K562 (cell line): ENCODE data around the gene CDC42SE2. TPM values are rescaled to one million over a fixed set of nuclear protein-coding genes. Genes with fewer than 3 reads are reported as not detected.

Source experiments
- CTCFL ChIP-seq: IDR thresholded peaks from 2 replicates; pipeline ENCODE4 v1.6.1; 2011; ENCODE audit warnings: borderline replicate concordance, low read depth, mild to moderate bottlenecking, moderate library complexity, low read length; ENCODE audit not compliant: insufficient read depth, poor library complexity, severe bottlenecking
- E2F1 ChIP-seq: sonication (generic); formaldehyde crosslinking; IDR thresholded peaks from 2 replicates; pipeline ENCODE4 v1.8.1; 2023; ENCODE audit warnings: mild to moderate bottlenecking, missing genetic modification reagents, moderate library complexity
- ELF2 ChIP-seq: fragments of 250-450 bp; sonication (Bioruptor Pico); IDR thresholded peaks from 2 replicates; pipeline ENCODE4 v1.5.0; 2021; ENCODE audit warnings: mild to moderate bottlenecking
- ELK1 ChIP-seq: sonication (generic); formaldehyde crosslinking; IDR thresholded peaks from 2 replicates; pipeline ENCODE4 v1.8.1; 2022; ENCODE audit warnings: missing genetic modification reagents
- HLTF ChIP-seq: fragments of 450-650 bp; IDR thresholded peaks from 2 replicates; pipeline ENCODE4 v1.6.1; 2016
- MEIS2 ChIP-seq: fragments of 450-650 bp; IDR thresholded peaks from 2 replicates; pipeline ENCODE4 v1.6.1; 2014; ENCODE audit warnings: mild to moderate bottlenecking; ENCODE audit not compliant: partially characterized antibody
- POLR2B ChIP-seq: fragments of 450-650 bp; IDR thresholded peaks from 2 replicates; pipeline ENCODE4 v1.6.1; 2018; ENCODE audit warnings: low read depth; ENCODE audit not compliant: partially characterized antibody
- SREBF1 ChIP-seq: fragments of 150-350 bp; IDR thresholded peaks from 2 replicates; pipeline ENCODE4 v1.6.1; 2014; ENCODE audit warnings: antibody characterized with exemption, low read depth, low read length, borderline replicate concordance
- TBP ChIP-seq: optimal IDR thresholded peaks from 2 replicates; pipeline ENCODE3; 2011; ENCODE audit warnings: low read depth, low read length, improper control_type of control experiment
- THRAP3 ChIP-seq: fragments of 450-650 bp; IDR thresholded peaks from 2 replicates; pipeline ENCODE4 v1.6.1; 2016; ENCODE audit warnings: mild to moderate bottlenecking, inconsistent platforms, borderline replicate concordance
- TSHZ1 ChIP-seq: fragments of 250-450 bp; sonication (Bioruptor Pico); IDR thresholded peaks from 2 replicates; pipeline ENCODE4 v1.4.0; 2020; ENCODE audit warnings: mild to moderate bottlenecking, moderate library complexity
- ZNF239 ChIP-seq: fragments of 250-450 bp; sonication (Bioruptor Pico); IDR thresholded peaks from 2 replicates; pipeline ENCODE4 v1.4.0; 2020; ENCODE audit warnings: mild to moderate bottlenecking
- ZNF274 ChIP-seq: IDR thresholded peaks from 2 replicates; pipeline ENCODE4 v1.6.1; 2011; ENCODE audit warnings: low read depth, mild to moderate bottlenecking, low read length, moderate library complexity, borderline replicate concordance
- ZNF592 ChIP-seq: fragments of 450-650 bp; IDR thresholded peaks from 2 replicates; pipeline ENCODE4 v1.6.1; 2017; ENCODE audit warnings: antibody characterized with exemption, mild to moderate bottlenecking
- ZZZ3 ChIP-seq: fragments of 450-650 bp; IDR thresholded peaks from 2 replicates; pipeline ENCODE4 v1.6.1; 2016; ENCODE audit warnings: antibody characterized with exemption, mild to moderate bottlenecking, moderate library complexity
- polyA plus RNA-seq, 8 experiments: library from polyadenylated mRNA; depleted of rRNA in 4 of 8; stranded (reverse) in 5 of 8; unstranded in 3 of 8; fragments of >200 nt; fragmentation: Nextera tagmentation in 2 of 8; fragmentation: Illumina TruSeq in 1 of 8; extraction: Ambion mirVana in 2 of 8; extraction: Trizol in 1 of 8; gene quantifications; 2 replicates each; pipeline versions ENCODE4 v1.2.1 to v1.2.3, GENCODE V29; 2011 to 2014; ENCODE audit warnings: inconsistent platforms in 1 of 8, missing spikeins in 1 of 8
- total RNA-seq, 7 experiments: library from RNA; depleted of rRNA in 6 of 7; stranded (reverse); fragments of >200 nt in 6 of 7; fragmentation: Illumina TruSeq in 2 of 7; extraction: Trizol in 2 of 7; gene quantifications; 2 replicates each; pipeline versions ENCODE4 v1.2.1 to v1.2.3, GENCODE V29; 2011 to 2021; ENCODE audit warnings: low replicate concordance in 1 of 7

The CDC42SE2 gene
- total and polyA plus RNA-seq, 9 of the 15 experiments (the other 6 are each of a cell fraction or from before 2014, with no cell fraction given): 24.8 to 44.3 (median 32.7) TPM

- no peak for TF ChIP-seq TSHZ1 (CRISPR knock-in tag)
- no peak for TF ChIP-seq ZNF274
- no peak for TF ChIP-seq ZNF239 (CRISPR knock-in tag)
- no peak for TF ChIP-seq ZZZ3
- TF ChIP-seq HLTF: no peak
- TF ChIP-seq THRAP3: no peak
- TF ChIP-seq TBP: no peak
- TF ChIP-seq CTCFL: no peak
- peak; percentile 54 for TF ChIP-seq POLR2B
- TF ChIP-seq SREBF1: 0 out of 2 replicates have a peak, but pooled peaks have one; percentile 22
- TF ChIP-seq ELK1 (CRISPR knock-in tag): no peak
- no peak for TF ChIP-seq ZNF592
- TF ChIP-seq ELF2 (CRISPR knock-in tag): no peak
- TF ChIP-seq E2F1: peak; percentile 67; the same call in 1 of the 2 replicates
- no peak for TF ChIP-seq MEIS2
Observed at GRCh38 chr5:131263648-131264450, at the start of gene CDC42SE2 (continued).
